Hindlimb muscle (tissue), 1 donor: ENCODE data around the gene THOC6. TPM values are rescaled to one million over a fixed set of nuclear protein-coding genes. Genes with fewer than 3 reads are reported as not detected.

Source experiments
- DNase-seq: peaks from one replicate; pipeline ENCODE4 v3.0.0-alpha.2; 2013
- polyA plus RNA-seq: library from polyadenylated mRNA; unstranded; fragments of 120-200 nt; gene quantifications from one replicate; pipeline ENCODE4 v1.2.1, GENCODE V29; 2013; ENCODE audit not compliant: insufficient read length

Gene THOC6
- polyA plus RNA-seq, 1 donor: 21.8 TPM

GRCh38 chr16:3017794-3018506 is 5.9 kb upstream of the THOC6 start, which contains the start of gene CLDN6:
Gene CLDN6, minus strand, starts transcription at chr16:3018183. Its CDS starts 2,162 bp downstream, at chr16:3016021.
- DNase-seq: no peak

DNA sequence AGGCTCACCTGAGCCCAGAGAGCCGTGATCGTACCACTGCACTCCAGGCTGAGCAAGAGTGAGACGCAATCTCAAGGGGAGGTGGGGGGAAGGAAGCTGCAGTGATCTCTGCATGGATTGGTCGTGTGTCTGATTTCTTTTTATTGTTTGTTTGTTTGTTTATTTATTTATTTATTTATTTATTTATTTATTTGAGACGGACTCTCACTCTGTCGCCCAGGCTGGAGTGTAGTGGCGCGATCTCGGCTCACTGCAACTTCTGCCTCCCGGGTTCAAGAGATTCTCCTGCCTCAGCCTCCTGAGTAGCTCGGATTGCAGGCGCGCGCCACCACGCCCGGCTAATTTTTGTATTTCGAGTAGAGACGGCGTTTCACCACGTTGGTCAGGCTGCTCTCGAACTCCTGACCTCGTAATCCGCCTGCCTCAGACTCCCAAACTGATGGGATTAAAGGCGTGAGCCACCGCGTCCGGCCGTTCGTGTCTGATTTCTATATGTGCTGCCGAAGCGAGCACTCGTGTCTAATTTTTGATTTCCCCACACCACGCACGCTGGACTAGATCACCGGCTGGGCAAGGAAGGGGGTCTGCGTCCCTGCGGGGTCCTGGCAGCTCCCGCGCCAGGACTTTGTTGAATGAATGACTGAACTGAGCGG is 4.1 kb upstream of the THOC6 start:
- DNase-seq: no peak

DNA sequence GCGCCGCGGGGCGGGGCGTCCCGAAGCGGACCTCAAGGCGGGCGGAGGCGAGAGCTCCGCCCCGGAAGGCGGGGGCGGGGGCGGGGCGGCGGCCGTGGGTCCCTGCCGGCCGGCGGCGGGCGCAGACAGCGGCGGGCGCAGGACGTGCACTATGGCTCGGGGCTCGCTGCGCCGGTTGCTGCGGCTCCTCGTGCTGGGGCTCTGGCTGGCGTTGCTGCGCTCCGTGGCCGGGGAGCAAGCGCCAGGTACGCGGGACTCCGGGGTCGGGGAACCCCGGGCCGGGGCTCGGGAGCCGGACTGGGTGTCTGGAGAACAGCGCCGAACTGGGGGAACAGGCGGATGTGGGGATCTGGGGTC is 3.6 kb upstream of the THOC6 start, which contains the start of gene TNFRSF12A:
TSS of gene TNFRSF12A (plus strand) at position 122 of the 357 bp plus-strand sequence. CDS start at position 152, 30 bp downstream.
- DNase-seq: peak; percentile 80

GRCh38 chr16:3020604-3021448 is 3.0 kb upstream of the THOC6 start:
- peak; percentile 55 for DNase-seq

GRCh38 chr16:3021449-3022207 is 2.2 kb upstream of the THOC6 start:
- peak; percentile 70 for DNase-seq

- DNase-seq: peak; percentile 89
Measured at GRCh38 chr16:3022208-3022683, 1.6 kb upstream of the THOC6 start.

- DNase-seq: no peak
Measured at GRCh38 chr16:3022684-3023414, 986 bp upstream of the THOC6 start.

DNA sequence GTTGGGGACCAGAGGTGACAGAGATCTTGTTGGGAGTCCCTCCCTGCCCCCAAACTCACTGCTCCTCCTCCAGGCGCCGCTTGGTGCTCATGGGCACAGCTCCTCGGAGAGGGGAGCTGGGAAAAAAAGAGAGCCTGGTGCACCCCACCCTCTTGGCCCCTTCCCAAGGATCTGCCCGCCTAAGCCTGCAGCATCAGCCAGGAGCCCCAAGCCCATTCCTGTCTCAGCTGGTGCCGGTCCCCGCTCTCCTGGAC is 493 bp upstream of the THOC6 start:
- DNase-seq: peak; percentile 56

- no peak for DNase-seq
Measured at GRCh38 chr16:3025032-3026002, 1.5 kb downstream of the THOC6 start.

DNA sequence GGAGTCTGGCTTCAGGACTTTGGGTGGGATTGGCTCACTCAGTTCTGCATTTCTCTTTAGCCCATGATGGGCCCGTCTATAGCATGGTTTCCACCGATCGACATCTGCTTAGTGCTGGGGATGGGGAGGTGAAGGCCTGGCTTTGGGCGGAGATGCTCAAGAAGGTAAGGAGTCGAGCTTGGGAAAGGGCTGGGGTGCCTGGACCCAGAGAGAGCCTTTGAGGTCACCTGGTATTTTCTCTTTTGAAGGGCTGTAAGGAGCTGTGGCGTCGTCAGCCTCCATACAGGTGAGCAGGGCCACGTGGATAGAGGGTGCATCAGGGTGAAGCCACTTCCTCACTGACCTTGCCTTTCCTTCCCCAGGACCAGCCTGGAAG is 2.2 kb downstream of the THOC6 start:
- no peak for DNase-seq

GRCh38 chr16:3026609-3027488 is 3.0 kb downstream of the THOC6 start:
- no peak for DNase-seq

DNA sequence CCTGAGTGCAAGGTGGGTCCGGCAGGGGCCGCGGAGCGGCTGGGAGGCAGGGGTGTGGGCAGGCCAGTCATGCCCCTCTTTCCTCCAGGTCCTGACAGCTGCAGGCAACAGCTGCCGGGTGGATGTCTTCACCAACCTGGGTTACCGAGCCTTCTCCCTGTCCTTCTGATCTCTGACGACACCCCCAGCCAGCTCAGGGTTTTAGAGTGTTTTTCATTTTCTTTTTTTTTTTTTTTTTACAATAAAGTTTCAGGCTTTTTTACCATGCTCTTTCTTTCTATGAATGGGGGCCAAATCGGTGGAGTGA is 3.6 kb downstream of the THOC6 start:
- no peak for DNase-seq

DNA sequence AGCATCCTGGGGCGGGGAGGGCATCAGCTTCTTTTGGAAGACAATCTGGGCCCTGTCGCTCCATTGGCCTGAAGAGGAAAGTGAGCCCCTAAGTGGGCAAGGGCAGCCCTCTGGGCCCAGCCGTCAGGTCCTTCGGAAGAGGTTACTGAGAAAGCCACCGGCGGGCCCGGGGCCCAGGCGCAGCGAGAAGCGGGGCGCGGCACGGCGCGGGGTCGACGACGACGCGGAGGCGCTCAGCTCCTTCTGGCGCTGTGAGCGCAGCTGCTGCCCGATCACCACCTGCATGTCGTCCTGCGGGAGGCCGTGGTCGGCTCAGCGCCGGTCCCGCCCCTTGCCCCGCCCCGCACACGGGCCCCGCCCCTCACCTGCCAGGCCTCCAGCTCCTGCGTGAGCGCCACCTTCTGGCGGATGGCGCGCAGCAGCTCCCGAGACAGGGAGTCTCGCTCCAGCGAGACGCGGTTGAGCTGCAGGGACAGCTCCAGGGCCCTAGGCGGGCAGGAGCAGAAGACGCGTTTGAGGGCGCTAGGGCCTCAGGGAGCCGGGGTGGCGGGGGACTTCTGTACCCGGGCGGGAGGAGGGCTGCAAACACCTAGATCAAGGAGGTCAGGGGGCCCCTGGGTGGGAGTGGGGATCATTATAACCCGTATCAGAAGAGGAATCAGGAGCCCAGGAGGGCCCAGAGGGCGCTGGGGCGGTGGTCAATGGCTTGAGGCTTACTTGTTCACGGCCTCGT is 4.3 kb downstream of the THOC6 start:
- DNase-seq: peak; percentile 71

DNA sequence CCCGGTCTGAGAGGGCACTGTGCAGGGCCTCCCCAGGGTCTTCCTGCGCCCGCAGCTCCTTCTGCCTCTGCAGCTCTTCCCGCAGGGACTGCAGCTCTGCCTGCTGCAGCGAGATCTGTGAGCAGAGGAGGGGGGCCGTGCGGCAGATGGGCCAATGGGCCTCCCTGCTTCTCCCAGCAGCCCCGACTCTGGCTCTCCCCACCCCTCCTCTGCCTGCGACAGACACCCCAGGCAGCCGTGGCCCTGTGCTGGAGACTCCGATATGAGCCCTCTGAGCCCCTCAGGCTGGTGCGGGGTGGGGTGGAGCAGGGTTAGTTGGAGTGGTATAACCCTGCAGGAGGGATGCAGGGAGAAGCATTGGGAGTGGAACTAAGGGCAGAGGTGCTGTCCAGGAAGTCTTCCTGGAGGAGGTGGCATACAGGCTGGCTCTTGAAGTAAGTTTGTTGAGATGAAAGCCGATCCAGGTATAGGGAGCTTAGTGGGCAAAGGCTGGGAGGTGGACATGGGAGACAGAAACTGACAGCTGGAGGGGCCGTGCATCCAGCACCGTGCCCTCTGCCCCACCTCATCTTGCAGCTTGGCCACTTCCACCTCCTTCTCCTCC is 5.0 kb downstream of the THOC6 start:
- no peak for DNase-seq

GRCh38 chr16:3029491-3030221 is 5.8 kb downstream of the THOC6 start:
- peak; percentile 46 for DNase-seq

GRCh38 chr16:3030222-3031212 is 6.7 kb downstream of the THOC6 start:
- no peak for DNase-seq

- DNase-seq: no peak
Measured at GRCh38 chr16:3032624-3033023, 8.8 kb downstream of the THOC6 start.
